ENCODE results near the gene CACNA2D2.

GRCh38 chr3:50339485-50340146 is 163.8 kb downstream of the CACNA2D2 start:
- TF ChIP-seq CTCF (IDR thresholded peaks at IDR 0.05; ENCODE audit: low read length) (no peak), EZH2 (IDR thresholded peaks at IDR 0.05; ENCODE audit: borderline replicate concordance, low read length) (no peak)

Data from OCI-LY1 (cell line).